ENCODE results near the gene OPCML. TPM values are rescaled to one million over a fixed set of nuclear protein-coding genes. Genes with fewer than 3 reads are reported as not detected.

The OPCML gene
- total RNA-seq, 1 experiment from 2014 or later: 0.94 TPM

DNA sequence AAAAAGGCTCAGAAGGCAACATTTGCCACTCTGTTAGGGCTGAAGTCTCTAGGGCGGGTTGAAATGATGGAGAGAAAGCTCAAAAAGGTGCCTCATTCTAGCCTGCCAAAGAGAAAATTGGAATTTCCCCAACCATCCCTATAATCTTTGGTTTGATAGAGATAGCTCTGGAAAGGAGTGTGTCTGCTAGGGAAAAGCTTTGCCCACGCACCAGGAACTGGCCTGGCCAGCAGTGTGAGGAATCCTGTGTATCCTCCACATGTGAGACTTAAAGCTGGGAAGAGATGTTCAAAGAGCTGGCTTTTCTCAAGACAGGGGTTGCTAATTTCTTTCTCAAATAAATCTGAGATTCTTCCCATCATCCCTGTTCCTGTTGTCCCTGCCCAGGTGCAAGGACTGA, 193.7 kb downstream of the OPCML start:
- peaks cover 6 to 7% of the 10 kb centered on the region in 2 experiments; a peak in 3 of 5 replicates for H3K9me3 Mint-ChIP-seq
- WGBS (ENCODE audit: extremely low coverage, insufficient read length, low lambda C conversion rate): no CpG with 5 or more reads among the region's 2 CpGs
- Histone ChIP-seq H3K23me2 (ENCODE audit: insufficient read length, low read depth, low read length, poor library complexity, severe bottlenecking) (no peaks in the 10 kb centered on the region), H3K23ac (ENCODE audit: insufficient read length, low read depth, low read length) (no peak overlapping the region), H2BK5ac (ENCODE audit: insufficient read length, low read length) (no peak overlapping the region), H3K79me2 (ENCODE audit: insufficient read depth, low read length) (no peaks in the 10 kb centered on the region), H4K20me1 (ENCODE audit: control insufficient read depth, insufficient read depth, insufficient read length) (no peaks in the 10 kb centered on the region), H2BK120ac (ENCODE audit: low read depth, low read length, poor library complexity, severe bottlenecking) (no peak overlapping the region), H3K9me3 (ENCODE audit: control insufficient read depth, low read depth, low read length) (no peaks in the 10 kb centered on the region), H3K18ac (ENCODE audit: insufficient read length, low read depth, low read length) (no peak overlapping the region), H3K9ac (ENCODE audit: extremely low read depth, insufficient read length, low read length) (no peak overlapping the region), H3T11ph (ENCODE audit: low read length) (no peak overlapping the region), H3K4ac (ENCODE audit: low read depth, low read length) (no peak overlapping the region), H3K4me1 (ENCODE audit: insufficient read depth, low read length) (no peaks in the 10 kb centered on the region; the same call in 1 of the 2 replicates), H3K56ac (ENCODE audit: insufficient read length, low read depth, low read length) (no peak overlapping the region), H3K14ac (ENCODE audit: insufficient read depth, low read length) (no peak overlapping the region), H2AK5ac (ENCODE audit: insufficient read length, low read length) (no peak overlapping the region), H2BK20ac (ENCODE audit: low read depth, low read length, poor library complexity, severe bottlenecking) (no peak overlapping the region), H3K79me1 (ENCODE audit: insufficient read depth, low read depth, low read length, poor library complexity, severe bottlenecking) (no peaks in the 10 kb centered on the region), H4K91ac (ENCODE audit: insufficient read length, low read depth, low read length) (no peak overlapping the region), H2BK12ac (ENCODE audit: insufficient read length, low read depth, low read length) (no peak overlapping the region), H2AFZ (ENCODE audit: low read length) (no peak overlapping the region), H3K27ac (ENCODE audit: insufficient read length, low read depth, low read length) (no peak overlapping the region), H4K8ac (replicated peaks; ENCODE audit: insufficient read length, low read depth, low read length) (no peak overlapping the region), H4K5ac (ENCODE audit: insufficient read length, low read depth, low read length) (no peak overlapping the region), H3K27me3 (ENCODE audit: insufficient read depth, low read length) (no peaks in the 10 kb centered on the region), H3K4me2 (ENCODE audit: insufficient read depth, insufficient read length, low read length) (no peak overlapping the region), H2BK15ac (ENCODE audit: low read depth, low read length) (no peak overlapping the region)
- no peak overlapping the region for H3K4me3 Mint-ChIP-seq
- H3K27me3 Mint-ChIP-seq (ENCODE audit: low read depth): no peaks in the 10 kb centered on the region; the same call in 1 of the 2 replicates
- H3K27ac Mint-ChIP-seq: peak overlapping the region in 2 of 3 experiments; percentile 81 to 91; a peak in 3 of 7 replicates
- H3K36me3 Mint-ChIP-seq (ENCODE audit: insufficient read depth in 1 of 3, low read depth in 3 of 3): peaks cover 0 to 11% (median 2%) of the 10 kb centered on the region in 3 experiments; a peak in 3 of 7 replicates
- peaks cover 22 to 34% of the 10 kb centered on the region in 2 experiments for H3K4me1 Mint-ChIP-seq
- no peak for DNase-seq
- TF ChIP-seq, protein P1, sequence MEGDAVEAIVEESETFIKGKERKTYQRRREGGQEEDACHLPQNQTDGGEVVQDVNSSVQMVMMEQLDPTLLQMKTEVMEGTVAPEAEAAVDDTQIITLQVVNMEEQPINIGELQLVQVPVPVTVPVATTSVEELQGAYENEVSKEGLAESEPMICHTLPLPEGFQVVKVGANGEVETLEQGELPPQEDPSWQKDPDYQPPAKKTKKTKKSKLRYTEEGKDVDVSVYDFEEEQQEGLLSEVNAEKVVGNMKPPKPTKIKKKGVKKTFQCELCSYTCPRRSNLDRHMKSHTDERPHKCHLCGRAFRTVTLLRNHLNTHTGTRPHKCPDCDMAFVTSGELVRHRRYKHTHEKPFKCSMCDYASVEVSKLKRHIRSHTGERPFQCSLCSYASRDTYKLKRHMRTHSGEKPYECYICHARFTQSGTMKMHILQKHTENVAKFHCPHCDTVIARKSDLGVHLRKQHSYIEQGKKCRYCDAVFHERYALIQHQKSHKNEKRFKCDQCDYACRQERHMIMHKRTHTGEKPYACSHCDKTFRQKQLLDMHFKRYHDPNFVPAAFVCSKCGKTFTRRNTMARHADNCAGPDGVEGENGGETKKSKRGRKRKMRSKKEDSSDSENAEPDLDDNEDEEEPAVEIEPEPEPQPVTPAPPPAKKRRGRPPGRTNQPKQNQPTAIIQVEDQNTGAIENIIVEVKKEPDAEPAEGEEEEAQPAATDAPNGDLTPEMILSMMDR (conservative IDR thresholded peaks at IDR 0.05): no peak

Measured in H9 (cell line).